Measurements from ENCODE around the gene ZGRF1.
"Not testable (repeated sequence)": the region's sequence is repeated elsewhere in the genome, so short reads cannot be mapped to it uniquely, and the experiment has no call there.

Gene ZGRF1

DNA sequence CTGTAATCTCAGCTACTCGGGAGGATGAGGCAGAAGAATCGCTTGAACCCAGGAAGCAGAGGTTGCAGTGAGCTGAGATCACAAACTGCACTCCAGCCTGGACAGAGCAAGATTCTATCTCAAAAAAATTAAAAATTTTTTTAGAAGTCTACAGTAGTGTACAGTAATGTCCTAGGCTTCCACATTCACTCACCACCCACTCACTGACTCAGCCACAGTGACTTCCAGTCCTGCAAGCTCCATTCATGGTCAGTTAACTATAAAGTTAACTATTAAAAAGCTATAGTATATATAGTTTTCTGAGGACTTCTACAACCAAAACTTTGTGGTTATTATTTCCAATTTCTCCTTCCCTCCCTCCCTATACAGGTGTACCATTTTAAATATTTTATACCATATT, 86.0 kb downstream of the ZGRF1 start:
- no peak for DNase-seq (ENCODE audit: low spot score)

DNA sequence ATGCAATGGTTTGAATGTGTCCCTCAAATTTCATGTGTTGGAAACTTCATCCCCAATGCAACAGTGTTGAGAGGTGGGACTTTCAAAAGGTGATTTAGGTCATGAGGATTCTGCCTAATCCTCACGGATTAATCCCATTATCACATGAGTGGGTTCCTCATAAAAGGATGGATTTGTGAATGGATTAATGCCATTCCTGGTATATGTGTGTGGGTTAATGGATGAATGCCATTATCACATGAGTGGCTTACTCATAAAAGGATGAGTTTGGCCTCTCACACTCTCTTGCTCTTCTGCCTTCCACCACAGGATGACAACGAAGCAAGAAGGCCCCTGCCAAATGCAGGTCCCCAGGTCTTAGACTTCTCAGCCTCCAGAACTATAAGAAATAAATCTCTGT, 90.2 kb downstream of the ZGRF1 start:
- no peak for DNase-seq (ENCODE audit: low spot score)

DNA sequence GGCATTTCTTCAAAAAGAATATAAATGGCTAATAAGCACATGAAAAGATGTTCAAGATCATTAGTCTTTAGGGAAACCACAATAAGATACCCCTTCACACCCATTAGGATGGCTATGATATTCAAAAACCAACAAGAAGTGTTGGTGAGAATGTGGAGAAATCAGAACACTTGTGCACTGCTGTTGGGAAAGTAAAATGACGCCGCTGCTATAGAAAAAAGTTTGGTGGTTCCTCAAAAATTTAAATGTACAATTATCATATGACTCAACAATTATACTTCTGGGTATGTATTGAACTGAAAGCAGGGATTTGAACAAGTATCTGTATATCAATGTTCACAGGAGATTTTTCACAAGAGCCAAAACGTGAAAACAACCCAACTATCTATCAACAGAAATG, 91.4 kb downstream of the ZGRF1 start:
- DNase-seq (ENCODE audit: low spot score): no peak

DNA sequence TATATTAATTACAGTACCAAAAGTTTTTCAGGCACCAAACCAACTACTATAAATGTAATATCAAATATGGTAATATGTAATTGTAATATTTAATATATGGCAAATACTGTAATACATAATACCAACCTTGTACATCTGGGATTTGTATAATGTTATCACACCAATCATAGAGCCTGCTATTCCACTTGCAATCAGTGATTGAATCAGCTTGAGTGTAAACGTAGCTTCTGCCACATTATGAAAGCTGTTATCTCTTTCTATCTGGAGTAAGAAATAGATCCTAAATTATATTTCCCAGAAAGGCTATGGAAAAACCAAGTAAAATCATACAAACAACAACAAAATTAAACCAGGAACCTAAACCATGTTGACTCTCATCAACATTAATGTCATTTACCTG, 96.0 kb downstream of the ZGRF1 start:
- DNase-seq (ENCODE audit: low spot score): no peak

DNA sequence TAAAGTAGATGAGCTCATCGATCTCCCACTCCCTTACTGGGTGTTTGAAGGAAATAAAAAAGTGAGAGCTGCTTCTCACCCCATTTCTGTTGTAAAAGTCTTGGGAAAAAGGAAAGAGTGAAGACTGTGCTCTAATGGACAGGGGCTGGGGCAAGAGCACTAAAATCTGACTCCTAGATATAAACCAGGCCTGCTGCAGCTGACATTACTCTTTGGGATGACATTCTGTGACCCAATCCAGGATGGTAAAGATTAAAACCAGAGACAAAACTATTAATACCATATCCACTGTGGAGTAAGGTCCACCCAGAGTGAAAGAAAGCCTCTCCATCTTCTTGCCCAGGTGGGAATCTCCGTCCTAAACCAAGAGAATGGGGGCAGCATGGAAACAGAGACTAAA, 100.6 kb downstream of the ZGRF1 start:
- no peak for DNase-seq (ENCODE audit: low spot score)

DNA sequence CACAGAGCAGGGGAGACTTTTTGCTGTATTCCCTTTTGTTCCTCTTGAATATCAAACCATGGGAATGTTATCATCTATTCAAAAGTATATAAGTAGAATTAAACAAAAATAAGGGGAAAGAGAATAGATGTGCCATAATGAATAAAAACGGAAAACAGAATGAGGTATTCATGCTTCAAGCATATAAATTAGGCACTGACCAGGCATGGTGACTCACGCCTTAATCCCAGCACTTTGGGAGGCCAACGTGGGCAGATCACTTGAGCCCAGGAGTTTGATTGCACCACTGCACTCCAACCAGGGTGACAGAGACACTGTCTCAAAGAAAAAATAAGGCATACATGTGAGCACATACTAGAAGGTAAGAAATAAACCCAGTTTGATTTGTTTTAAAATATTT, 104.4 kb downstream of the ZGRF1 start:
- no peak for DNase-seq (ENCODE audit: low spot score)

DNA sequence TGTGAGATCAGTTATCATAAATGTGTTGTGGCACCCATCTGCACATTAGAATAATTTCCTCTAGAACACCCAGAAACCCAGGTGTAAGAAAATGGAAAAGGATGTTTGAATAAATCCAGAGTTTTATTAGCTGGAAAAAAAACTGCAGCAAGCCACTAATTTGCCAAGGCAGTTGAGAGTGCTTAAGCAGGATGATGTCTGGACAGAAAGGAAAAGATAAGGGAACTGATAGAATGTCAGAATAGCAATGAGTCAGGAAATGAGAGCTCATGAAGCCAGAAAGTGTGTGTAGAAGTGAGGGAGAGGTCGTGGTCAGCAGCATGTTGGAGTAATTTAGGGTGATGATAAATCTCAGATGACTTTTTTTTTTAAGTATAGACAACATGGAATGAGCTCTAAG, 105.6 kb downstream of the ZGRF1 start:
- no peak for DNase-seq (ENCODE audit: low spot score)

DNA sequence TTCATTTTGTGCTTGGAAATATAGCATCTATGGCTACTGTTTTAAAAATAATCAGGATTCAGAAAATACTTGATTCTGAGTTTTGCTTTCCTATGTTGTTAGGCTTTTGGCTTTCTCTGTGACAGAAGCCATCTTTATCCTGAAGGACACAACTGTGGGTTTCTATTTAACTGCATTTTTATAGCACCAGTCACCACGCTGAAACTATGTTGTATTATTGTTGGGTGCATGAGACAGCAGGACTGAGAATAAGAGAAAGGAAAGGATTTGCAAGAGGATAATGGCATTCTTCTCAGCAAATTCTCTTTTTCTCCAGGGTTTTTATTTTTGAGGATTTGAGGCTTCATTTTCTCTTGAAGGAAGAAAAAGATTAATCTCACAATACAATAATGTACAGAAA, 110.6 kb downstream of the ZGRF1 start:
- DNase-seq (ENCODE audit: low spot score): no peak

DNA sequence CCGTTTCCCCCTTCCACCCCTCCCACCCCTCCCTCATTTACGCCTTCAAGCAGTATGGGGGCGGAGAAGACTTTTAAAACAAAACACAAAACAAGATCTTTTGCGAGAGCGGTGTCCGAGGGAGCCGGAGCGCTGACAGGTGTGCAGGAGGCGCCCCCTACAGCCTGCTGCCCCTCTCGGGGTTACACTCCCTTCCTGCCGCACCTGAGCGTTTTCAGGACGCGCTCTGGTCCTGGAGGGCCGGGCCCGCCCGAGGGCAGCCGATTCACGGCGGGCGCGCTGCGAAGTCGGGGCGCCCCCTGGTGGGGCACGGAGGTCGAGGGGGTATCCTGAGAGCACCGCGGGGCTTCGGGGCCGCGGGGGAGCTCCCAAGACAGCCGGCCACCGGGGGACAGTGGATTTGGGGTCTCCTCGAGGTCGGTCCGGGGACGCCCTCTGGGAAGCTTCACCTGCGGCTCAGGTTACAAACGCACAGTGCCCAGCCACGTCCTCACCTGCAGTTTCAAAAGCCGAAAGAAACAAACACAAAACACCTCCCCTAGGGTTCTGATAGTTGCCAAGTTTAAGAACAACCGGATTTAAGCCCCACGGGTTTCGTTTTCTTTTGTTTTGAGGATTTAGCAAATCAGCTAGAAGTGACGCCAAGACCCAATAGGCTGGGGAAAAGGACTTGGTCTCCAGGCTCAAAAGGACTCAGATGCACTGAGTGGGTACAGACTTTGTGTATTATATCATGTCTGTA, 112.8 kb downstream of the ZGRF1 start:
- DNase-seq (ENCODE audit: low spot score): peak; percentile 30

DNA sequence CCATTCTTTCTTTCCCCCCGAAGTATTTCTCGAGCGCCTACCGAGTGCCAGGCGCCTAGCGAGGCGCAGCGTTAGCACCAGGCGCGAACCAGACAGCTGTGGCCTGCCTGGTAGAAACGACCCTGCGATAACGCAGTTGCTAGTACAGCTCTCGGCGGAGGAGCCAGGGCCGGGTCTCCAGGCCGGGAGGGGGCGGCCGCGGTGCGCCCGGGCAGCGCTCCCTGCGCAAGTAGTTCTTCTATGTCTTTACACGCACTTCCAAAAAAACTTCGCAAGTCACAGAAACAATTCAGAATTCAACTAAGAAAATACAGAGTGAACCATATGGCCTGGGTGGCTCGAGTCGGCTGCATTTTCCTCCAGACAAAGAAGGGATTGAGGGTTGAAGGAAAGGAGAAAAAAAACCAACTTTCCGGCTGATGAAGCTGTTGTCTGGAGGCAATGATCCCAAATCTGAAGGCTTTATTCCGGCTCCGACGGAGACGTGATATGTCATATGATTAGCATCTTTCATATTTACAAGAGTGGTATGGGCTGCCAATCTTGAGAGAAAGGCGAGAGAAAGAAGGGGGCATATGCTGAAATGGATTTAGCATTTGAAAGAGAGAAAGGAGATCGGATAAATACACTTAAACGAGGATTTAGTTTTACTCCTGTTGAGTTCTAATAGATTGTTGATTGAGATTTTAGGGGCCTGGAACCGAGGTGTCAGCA, 113.5 kb downstream of the ZGRF1 start:
- DNase-seq (ENCODE audit: low spot score): no peak

DNA sequence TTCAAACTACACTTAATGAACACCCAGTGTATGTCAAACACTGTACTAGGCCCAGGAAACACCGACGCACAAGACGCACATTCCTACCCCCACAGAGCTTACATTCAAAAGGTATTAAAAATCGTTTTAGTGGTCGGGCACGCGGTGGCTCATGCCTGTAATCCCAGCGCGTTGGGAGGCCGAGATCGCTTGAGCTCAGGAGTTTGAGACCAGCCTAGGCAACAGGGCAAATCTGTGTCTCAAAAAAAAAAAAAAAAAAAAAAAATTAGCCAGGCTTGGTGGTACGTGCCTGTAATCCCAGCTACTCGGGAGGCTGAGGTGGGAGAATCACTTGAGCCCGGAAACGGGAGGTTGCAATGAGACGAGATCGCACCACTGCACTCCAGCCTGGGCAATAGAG, 114.3 kb downstream of the ZGRF1 start:
- DNase-seq (ENCODE audit: low spot score): not testable (repeated sequence)

DNA sequence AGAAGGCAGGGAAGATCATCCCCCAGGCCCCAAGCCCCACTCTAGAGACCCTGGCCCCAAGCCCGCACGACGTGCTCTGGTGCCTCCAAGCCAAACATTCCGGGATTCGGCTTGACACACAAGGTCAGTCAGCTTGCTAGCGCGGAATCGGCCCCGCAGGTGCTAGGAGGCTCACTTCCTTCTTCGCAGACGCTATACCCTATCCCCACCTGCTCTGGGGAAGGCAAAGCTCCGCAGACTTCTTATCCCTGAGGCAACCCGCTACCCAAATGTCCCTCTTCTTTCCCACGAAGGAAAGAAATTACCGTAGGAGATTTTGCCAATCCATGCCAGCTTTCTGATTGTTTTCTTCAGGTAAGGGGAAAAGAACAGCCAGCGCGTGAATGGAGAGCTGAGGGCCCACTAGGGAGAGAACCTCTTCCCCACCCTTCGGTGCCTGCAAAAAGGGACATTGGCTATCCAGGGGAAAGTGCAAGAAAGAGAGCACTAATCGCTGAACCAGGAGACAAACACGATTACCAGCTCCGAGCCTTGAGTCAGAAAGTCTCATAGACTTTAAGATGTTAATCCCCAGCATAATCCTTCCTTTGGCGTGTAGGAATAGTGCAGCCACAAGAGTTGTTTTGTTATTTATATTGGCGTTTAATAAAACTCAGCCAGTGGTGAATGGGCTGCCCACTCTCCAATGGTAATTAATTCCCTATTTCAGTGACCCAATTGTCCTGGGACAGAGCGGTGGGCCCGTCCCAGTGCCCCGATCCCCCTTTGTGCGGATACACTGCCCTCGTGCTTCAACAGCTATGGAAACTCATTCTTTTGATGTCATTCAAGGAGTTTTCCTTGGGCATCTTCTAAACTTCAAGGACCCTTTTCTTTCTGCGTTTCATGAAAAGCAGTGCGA, 115.3 kb downstream of the ZGRF1 start:
- DNase-seq (ENCODE audit: low spot score): no peak

DNA sequence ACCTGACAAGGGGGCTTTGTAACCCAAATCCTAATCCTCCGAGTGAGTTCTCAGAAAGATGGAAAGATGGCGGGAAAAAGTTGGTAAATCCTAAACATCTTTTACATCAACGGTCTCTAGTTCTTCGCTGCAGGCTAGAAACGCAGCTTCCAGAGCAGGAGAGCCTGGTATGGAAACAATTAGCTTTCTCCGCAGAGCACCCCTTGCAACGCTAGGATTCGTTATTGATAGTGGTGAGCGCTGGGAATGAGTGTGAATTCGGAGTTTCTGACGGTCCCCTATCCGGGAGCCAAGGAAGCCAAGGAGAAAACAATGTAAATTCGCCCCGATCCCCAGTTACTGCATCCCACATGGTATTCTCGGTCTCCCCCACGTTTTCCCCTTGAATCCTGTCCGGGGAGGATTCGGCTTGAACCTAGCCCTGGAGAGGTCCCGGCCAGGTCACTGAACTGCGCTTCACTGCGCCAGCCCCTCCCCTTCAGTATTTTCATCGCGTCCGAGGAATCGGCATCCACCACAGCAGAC, 116.0 kb downstream of the ZGRF1 start:
- DNase-seq (ENCODE audit: low spot score): no peak

DNA sequence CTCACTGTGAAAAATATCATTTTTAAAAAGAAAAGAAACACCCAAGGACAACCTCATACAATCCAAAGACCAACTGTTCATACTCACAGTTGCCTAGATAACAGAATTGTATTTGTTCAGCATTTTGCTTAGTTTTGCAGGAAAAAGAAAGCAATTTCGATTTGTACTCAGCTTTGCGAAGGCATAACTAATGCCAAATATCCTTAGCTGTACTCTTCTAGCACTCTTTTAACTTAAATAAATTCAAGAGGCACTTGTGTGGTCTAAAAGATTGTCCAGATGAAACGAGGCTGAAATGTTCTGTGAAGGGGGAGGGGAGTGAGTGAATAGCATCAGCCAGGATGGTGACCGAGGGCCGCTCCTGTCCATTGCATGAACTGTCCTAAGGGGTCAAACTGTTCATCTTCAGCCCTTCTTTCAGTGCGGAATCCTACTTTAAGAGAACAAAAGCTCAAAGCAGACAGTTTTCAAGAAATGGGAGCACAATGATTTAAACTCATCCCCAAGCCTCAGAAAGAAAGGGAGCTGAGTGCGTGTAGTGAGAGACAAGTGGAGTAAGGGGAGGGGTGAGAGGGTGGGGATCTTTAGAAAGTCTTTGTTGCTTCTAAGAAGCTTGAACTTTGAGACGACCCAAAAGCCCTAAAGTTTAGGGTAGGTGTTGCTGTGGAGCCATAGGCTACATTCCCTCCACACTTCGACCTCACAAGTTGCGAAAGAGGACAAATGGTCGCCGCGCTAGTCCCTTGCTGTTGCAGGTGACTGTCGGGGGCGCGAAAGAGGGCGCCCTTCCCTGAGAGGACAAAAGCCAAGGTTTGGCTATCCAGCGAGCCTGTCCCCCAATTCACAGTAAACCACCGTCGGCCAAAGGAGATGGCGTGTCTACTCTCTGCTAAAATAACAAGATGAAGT, 116.8 kb downstream of the ZGRF1 start:
- DNase-seq (ENCODE audit: low spot score): no peak

DNA sequence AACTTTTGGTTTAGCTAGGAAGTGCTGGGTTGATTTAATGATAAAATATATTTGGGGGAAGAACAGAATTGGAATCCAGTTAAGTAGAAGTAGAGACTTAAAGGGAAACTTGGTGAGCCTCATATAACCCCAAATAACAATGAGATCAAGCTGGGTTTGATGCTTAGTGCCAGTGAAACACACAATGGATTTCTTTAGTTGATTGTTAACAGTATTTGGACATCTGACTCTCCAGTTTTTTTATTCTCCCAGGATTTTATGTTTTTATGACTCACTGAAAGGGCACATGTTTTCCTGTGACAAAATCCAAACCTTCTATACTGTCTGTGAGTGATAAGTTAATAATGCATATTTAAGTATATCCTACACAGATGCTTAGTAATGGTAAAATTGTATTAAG, 118.0 kb downstream of the ZGRF1 start:
- DNase-seq (ENCODE audit: low spot score): no peak

DNA sequence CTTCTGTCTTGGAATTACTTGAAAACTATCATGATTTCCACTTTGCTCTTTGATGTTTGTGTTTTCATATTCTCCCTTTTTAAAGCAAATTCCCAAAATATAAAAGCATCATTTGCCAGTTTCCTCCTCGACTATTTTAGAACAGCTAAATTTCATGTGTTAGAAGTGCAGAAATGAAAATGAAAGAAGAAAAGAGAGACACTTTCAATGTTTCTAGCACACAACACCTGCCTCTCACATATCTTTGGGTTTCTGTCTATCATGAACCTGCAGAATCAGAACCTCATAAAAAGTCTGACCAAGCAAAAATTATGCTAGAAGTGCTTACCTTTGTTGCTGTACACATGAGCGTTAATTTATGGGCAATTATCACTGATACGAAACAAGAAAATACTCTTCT, 118.8 kb downstream of the ZGRF1 start:
- no peak for DNase-seq (ENCODE audit: low spot score)

DNA sequence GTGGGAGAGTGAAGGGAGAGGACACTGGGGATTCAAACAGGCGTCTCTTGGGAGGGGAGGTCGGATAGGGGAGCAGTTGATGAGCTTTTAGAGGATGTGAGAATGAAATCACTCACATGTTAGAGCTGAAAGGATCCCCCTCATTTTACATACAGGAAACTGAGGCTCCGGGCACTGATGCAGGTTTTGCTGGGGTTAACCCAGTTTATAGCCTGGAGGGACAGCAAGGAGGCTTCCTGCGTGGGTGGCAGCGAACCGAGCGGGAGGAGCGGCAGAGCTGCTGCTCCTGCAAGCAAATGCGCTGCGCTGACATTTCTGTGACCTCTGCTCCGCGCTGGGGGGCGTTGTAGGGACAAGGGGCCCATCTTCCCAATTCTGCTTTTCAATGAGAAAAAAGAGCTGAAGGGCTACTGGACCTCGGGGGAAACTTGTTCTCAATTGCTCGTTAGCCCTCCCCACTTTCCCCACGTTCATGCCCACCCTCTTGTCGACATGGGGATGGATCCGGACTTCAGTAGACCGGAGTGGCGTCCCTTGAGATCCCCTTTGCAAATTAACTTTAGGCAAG, 119.6 kb downstream of the ZGRF1 start:
- no peak for DNase-seq (ENCODE audit: low spot score)

DNA sequence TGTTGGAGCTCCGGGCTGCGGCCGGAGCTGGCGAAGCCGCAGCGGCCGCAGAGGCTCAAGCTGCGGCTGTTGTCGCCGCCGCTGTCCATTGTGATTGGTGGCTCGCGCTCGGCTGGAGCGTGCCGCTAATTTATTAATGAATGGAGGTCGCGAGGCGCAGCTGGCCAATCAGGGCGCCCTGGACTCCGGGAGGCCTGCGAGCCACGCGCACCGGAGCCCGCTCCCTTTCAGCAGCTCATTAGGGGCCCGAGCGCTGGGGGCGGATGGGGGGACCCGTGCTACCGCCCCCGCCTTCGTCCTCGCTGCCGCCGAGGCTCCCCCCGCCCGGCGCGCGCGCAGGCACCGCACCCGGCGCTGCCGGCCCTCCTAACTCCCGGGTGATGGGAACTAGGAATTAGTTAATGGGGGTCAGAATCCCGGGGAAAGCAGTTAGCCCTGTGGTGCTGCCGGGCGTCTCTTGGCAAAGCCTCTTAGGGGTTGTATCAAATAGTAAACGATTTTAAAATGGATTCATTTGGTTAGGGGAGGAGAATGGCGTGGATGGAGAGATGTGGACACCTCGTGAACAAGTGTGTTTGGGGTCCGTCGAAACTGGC, 120.1 kb downstream of the ZGRF1 start:
- no peak for DNase-seq (ENCODE audit: low spot score)

DNA sequence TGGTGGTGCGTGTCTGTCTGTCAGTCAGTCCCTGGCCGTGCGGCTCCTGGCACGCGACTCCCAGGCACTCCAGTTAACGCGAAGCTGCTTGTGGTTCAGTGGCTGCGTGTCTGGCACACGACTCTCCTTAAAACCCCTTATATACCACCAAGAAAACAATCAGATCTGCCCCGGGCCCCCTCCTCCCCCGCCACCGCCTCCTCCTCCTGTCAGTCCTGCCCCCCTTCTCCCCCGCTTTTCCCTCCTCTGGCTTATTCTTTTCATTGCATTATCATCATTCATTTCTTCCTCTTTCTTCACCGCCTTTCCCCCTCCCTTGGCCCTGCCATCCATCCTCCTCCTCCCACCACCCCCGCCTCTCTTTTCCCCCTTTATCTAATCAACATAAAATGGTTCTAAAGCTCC, 120.6 kb downstream of the ZGRF1 start, which contains the start of gene NEUROG2:
NEUROG2 (minus strand) TSS at position 115 of the 405 bp plus-strand sequence. CDS start 705 bp downstream, outside the sequence.
- no peak for DNase-seq (ENCODE audit: low spot score)

DNA sequence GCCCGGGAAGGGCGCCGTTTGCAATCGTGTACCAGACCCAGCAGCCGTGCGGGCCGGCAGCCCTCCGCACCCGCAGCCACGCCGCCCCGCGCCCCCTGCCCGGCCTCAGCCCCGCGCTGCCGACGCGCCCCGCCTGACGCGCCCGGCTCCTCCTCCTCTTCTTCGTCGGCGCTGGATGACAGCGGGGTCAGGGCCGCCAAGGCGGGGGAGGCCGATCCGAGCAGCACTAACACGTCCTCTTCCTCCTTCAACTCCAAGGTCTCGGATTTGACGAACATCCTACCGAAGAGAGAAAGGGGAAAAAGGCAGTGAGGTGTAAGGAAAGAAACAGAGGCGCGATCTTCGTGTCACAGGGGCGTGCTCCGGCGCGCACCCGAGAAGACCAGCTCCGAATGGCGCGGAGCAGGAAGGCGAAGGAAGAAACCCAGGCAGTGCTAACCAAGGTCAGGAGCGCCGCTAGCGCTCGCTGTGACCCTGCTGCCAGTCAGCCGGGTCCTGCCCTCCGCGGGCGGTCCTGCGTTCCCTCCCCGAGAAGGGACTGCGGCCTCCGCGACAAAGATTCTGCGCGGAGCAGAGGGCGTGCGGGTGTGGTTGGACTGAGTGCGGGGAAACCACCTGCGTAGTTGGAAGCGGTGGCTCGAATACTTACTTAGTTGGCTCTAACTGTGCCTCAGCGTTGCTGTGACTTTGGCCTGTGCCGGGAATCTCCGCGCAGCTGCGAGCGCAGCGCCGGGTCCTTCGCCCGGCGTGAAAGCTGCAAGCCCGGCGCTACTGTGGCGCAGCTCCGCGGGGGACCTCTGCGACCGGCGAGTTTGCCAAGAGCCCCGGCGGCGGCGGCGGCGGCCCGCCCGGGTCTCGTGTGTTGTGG, 121.3 kb downstream of the ZGRF1 start:
- no peak for DNase-seq (ENCODE audit: low spot score)

Measured in hematopoietic multipotent progenitor cell treated with erythropoietin and hydrocortisone succinate and interleukin-3 and kit ligand, for 15 days (in vitro differentiated cells).